Natural killer cell (primary cell): ENCODE data around the gene CCL19. TPM values are rescaled to one million over a fixed set of nuclear protein-coding genes. Genes with fewer than 3 reads are reported as not detected.

Source experiments
- ATAC-seq, 3 donors: fragments of 150-1000 bp in 2 of 3; fragments of 200-7000 bp in 1 of 3; cut with Tn5 transposase; 1 replicate in 1 of 3; 2 replicates in 2 of 3; pipeline ENCODE4 v1.10.0; 2021; ENCODE audit warnings: mild to moderate bottlenecking in 2 of 3, moderate library complexity in 2 of 3
- DNase-seq, 2 donors: peaks; one replicate each; pipeline versions ENCODE4 v3.0.0 to v3.0.0-alpha.2; 2013 to 2021; ENCODE audit warnings: mixed read lengths in 1 of 2
- H3K27ac ChIP-seq: one replicate; pipeline ENCODE4 v1.5.1; 2013; ENCODE audit warnings: mild to moderate bottlenecking, low read length
- H3K27me3 ChIP-seq: one replicate; pipeline ENCODE4 v1.6.1; 2013; ENCODE audit warnings: low read length; ENCODE audit not compliant: control insufficient read depth, insufficient read depth
- H3K36me3 ChIP-seq: one replicate; pipeline ENCODE4 v1.6.1; 2013; ENCODE audit warnings: low read length; ENCODE audit not compliant: control insufficient read depth, insufficient read depth
- H3K4me1 ChIP-seq: one replicate; pipeline ENCODE4 v1.6.1; 2013; ENCODE audit warnings: low read length; ENCODE audit not compliant: control insufficient read depth, insufficient read depth
- H3K4me3 ChIP-seq: one replicate; pipeline ENCODE4 v1.5.1; 2013; ENCODE audit warnings: low read length
- H3K9me3 ChIP-seq: one replicate; pipeline ENCODE4 v1.6.1; 2013; ENCODE audit warnings: low read length; ENCODE audit not compliant: control insufficient read depth, insufficient read depth
- H3K27ac Mint-ChIP-seq, 2 donors: one replicate each; pipeline ENCODE4 v1.8.0; 2022; ENCODE audit warnings: mild to moderate bottlenecking in 2 of 2, mixed read lengths in 2 of 2, moderate library complexity in 1 of 2
- H3K27me3 Mint-ChIP-seq, 2 donors: one replicate each; pipeline ENCODE4 v1.8.0; 2022; ENCODE audit warnings: low read depth in 2 of 2, mixed read lengths in 2 of 2
- H3K36me3 Mint-ChIP-seq: one replicate; pipeline ENCODE4 v1.8.0; 2022; ENCODE audit warnings: mixed read lengths
- H3K4me1 Mint-ChIP-seq, 2 donors: one replicate each; pipeline ENCODE4 v1.8.0; 2022; ENCODE audit warnings: mixed read lengths in 2 of 2
- H3K4me3 Mint-ChIP-seq: one replicate; pipeline ENCODE4 v1.8.0; 2022; ENCODE audit warnings: mild to moderate bottlenecking, moderate library complexity, mixed read lengths
- H3K9me3 Mint-ChIP-seq, 2 donors: one replicate each; pipeline ENCODE4 v1.8.0; 2022; ENCODE audit warnings: mixed read lengths in 2 of 2
- CTCF ChIP-seq: fragments of 200-600 bp; IDR thresholded peaks from one replicate; pipeline ENCODE4 v1.8.0; 2022; ENCODE audit warnings: antibody characterized with exemption
- WGBS: methylation state at CpG from one replicate; pipeline ENCODE4 v1.1.7; 2013; ENCODE audit warnings: missing lambda C conversion rate; ENCODE audit not compliant: insufficient coverage; 5-methylcytosine and 5-hydroxymethylcytosine counted together
- intact Hi-C: fragments of 100-400 bp; cut with micrococcal nuclease; formaldehyde crosslinking; loops from one replicate; pipeline ENCODE4 v1.14.2; 2022
- total RNA-seq, 4 donors: library from RNA; stranded (reverse); fragments of 120-200 nt in 1 of 4; gene quantifications; one replicate each; pipeline versions ENCODE4 v1.2.3 to v1.2.4, GENCODE V29; 2013 to 2022

CCL19 gene
- total RNA-seq, 3 donors from 2014 or later (not counting 1 experiment from before 2014, with no cell fraction given): not detected

GRCh38 chr9:34659592-34660253, 31.4 kb downstream of the CCL19 start:
- no peaks in the 10 kb centered on the region for H3K27me3 Mint-ChIP-seq
- intact Hi-C loops: no loop called here
- no peak overlapping the region for H3K27ac ChIP-seq
- no peak for DNase-seq
- H3K36me3 Mint-ChIP-seq: no peaks in the 10 kb centered on the region
- no peaks in the 10 kb centered on the region for H3K9me3 Mint-ChIP-seq
- ATAC-seq: no peak
- H3K4me1 Mint-ChIP-seq: peaks cover 13 to 14% of the 10 kb centered on the region in 2 donors
- H3K4me3 ChIP-seq: no peak overlapping the region
- no peak for TF ChIP-seq CTCF
- no peaks in the 10 kb centered on the region for H3K9me3 ChIP-seq
- H3K36me3 ChIP-seq: peaks cover 3% of the 10 kb centered on the region
- H3K4me3 Mint-ChIP-seq: no peak overlapping the region
- H3K4me1 ChIP-seq: peaks cover 10% of the 10 kb centered on the region
- no peak overlapping the region for H3K27ac Mint-ChIP-seq
- 94% methylated on average over 8 of the region's 8 CpGs for WGBS
- H3K27me3 ChIP-seq: no peaks in the 10 kb centered on the region

DNA sequence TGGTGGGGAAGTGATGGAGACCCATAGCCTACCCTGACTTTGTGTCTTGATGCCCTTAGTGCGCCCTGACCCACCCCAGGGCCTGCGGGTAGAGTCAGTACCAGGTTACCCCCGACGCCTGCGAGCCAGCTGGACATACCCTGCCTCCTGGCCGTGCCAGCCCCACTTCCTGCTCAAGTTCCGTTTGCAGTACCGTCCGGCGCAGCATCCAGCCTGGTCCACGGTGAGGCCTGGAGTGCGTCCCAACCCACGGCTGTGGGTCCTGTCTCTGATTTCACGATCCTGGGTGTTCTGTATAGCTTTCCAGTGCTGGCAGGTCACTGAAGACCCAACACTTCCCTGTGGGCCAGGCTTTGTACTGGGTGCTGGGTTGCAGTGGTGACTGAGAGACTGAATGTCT, 32.6 kb downstream of the CCL19 start:
- Mint-ChIP-seq H3K4me3 (no peak overlapping the region), H3K27ac (no peak overlapping the region), H3K27me3 (no peaks in the 10 kb centered on the region), H3K4me1 (peaks cover 3 to 5% of the 10 kb centered on the region in 2 donors), H3K9me3 (no peaks in the 10 kb centered on the region), H3K36me3 (no peaks in the 10 kb centered on the region)
- Histone ChIP-seq H3K27me3 (no peaks in the 10 kb centered on the region), H3K36me3 (peaks cover 3% of the 10 kb centered on the region), H3K4me1 (no peaks in the 10 kb centered on the region), H3K9me3 (no peaks in the 10 kb centered on the region), H3K4me3 (no peak overlapping the region), H3K27ac (no peak overlapping the region)
- ATAC-seq: no peak
- intact Hi-C loops: no loop called here
- 96% methylated on average over 14 of the region's 14 CpGs for WGBS
- no peak for DNase-seq
- TF ChIP-seq CTCF: no peak

GRCh38 chr9:34656992-34657391, 34.1 kb downstream of the CCL19 start:
- no peaks in the 10 kb centered on the region for H3K27me3 ChIP-seq
- intact Hi-C loops: no loop called here
- H3K4me3 ChIP-seq: no peak overlapping the region
- peaks cover 3% of the 10 kb centered on the region for H3K36me3 ChIP-seq
- no peak for DNase-seq
- no peak overlapping the region for H3K27ac ChIP-seq
- Mint-ChIP-seq H3K36me3 (no peaks in the 10 kb centered on the region), H3K4me1 (peaks cover 16 to 18% of the 10 kb centered on the region in 2 donors), H3K9me3 (no peaks in the 10 kb centered on the region), H3K4me3 (no peak overlapping the region), H3K27me3 (no peaks in the 10 kb centered on the region), H3K27ac (no peak overlapping the region)
- H3K9me3 ChIP-seq: no peaks in the 10 kb centered on the region
- H3K4me1 ChIP-seq: peaks cover 10% of the 10 kb centered on the region
- ATAC-seq: no peak
- TF ChIP-seq CTCF: no peak
- whole genome bisulfite sequencing: 100% methylated on average over 2 of the region's 5 CpGs

GRCh38 chr9:34655394-34655793, 35.7 kb downstream of the CCL19 start:
- Mint-ChIP-seq H3K27ac (no peak overlapping the region), H3K4me3 (no peak overlapping the region), H3K9me3 (no peaks in the 10 kb centered on the region), H3K27me3 (no peaks in the 10 kb centered on the region), H3K36me3 (no peaks in the 10 kb centered on the region), H3K4me1 (peaks cover 18 to 21% of the 10 kb centered on the region in 2 donors)
- no peak overlapping the region for H3K4me3 ChIP-seq
- TF ChIP-seq CTCF: no peak
- peaks cover 6% of the 10 kb centered on the region for H3K36me3 ChIP-seq
- ATAC-seq (no peak), DNase-seq (no peak)
- no peak overlapping the region for H3K27ac ChIP-seq
- intact Hi-C loops: no loop called here
- peaks cover 12% of the 10 kb centered on the region for H3K4me1 ChIP-seq
- H3K9me3 ChIP-seq: no peaks in the 10 kb centered on the region
- WGBS: 94% methylated on average over 5 of the region's 5 CpGs
- H3K27me3 ChIP-seq: no peaks in the 10 kb centered on the region
